HG03280 (cell line): ENCODE measurements around the gene RBMY1J.
"Not testable (repeated sequence)": the region's sequence is repeated elsewhere in the genome, so short reads cannot be mapped to it uniquely, and the experiment has no call there.

Source experiments
- ATAC-seq: cut with Tn5 transposase; IDR thresholded peaks from one replicate; pipeline ENCODE4 v1.9.1; 2021; ENCODE audit warnings: mild to moderate bottlenecking, moderate library complexity; ENCODE audit not compliant: unreplicated experiment

The RBMY1J gene

DNA sequence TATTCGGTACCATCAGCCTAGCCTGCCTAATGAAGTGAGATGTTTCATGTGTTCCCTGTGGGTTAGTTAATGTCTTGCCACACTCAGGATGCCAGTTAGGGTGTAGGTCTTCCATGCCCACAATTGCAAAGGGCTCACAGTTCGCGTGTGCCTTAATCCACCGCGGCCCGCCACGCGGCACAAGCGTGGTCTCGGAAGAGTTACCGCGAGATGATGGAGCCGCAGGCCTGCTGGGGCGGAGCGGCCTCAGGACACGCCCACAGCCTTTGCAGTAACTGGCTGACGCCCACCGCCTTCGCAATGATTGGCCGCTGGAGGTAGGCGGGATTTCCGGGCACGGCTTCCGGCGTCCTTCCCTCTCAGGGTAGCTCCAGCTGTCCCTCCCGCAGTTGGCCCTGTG, at the start of gene RBMY1J:
RBMY1J (plus strand) TSS at position 301 of the 400 bp plus-strand sequence. CDS start 2,038 bp downstream, outside the sequence.
- ATAC-seq = not testable (repeated sequence)

DNA sequence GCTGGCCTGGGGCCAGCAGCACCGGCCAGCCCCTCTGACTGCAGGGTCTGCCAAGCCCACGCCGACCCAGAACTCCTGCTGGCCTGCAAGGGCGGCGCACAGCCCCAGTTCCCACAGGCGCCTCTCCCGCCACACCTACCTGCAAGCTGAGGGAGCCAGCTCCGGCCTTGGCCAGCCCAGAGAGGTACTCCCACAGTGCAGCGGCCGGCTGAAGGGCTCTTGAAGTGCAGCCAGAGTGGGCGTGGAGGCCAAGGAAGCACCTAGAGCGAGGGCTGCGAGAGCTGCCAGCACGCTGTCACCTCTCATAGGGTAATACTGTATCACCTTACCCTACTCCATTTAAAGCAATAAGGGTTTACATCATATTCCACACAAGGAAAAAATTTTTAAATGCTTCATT, 35.8 kb upstream of the RBMY1J start:
- ATAC-seq = no peak

DNA sequence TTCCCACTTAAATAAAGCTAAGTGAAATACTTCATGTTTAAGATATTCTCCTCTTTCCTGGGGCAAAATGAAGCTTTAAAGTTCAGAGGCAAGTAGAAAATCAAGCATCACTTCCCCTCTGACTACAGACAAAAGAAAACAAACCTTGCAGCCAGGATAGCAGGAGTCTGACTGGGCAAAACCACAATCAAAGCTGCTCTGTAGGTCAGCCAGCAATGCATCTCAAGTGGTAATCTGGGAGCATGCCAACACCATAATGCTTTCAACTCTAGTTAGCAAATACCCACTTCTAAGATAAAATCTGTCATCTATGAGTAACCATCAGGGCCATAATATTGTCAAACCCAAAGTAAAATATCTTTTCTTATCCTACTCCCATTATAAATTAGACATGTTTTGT, 32.6 kb upstream of the RBMY1J start:
- ATAC-seq = no peak

DNA sequence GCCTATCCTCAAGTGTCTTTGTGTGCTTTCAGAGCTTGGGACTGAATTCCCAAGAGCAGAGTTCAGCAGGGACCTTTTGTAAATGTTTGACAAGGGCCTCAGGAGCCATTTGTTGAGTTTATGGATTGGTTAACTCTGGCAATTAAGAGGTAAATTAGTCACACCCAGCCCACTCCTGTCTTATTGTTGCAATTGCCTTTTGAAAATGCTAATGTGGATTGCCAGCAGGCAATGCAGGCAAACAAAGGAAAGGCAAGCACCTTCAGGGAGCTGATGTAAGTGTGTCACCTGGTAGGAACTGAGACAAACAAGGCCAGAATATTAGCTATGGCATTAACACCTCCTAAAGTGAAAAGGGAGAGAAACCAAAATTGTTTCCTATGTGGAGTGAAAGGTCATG, 29.7 kb upstream of the RBMY1J start:
- ATAC-seq = no peak

DNA sequence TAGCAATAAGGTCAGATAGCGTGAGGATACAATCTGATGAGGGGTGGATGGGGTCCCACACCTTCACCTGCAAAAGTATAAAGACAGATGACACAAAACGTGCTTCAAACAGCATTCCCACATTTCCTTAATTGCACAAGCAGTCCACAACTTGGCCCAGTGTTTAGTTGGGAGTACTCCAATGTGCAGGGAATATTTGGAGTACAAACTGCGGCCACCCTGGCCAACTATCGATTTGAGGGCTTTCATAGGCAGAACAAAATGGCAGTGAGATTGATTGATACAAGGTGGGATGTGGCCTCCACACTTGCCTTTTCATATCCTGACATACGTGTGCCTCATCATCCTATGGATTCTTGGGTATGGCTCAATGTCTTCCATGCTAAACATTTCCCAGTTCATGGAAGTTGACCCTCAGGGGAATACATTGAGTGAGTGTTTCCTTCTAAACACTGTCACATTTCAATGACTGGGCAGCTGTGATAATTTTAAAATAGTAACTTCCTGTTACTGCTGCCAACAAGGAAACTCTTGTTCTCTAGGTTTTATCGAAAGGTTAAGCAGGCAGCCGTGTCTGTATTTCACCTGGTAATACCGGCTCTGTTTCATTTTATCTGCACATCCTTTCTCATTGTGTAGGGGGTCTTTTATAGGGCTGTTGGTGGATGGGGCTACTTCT, 41.6 kb downstream of the RBMY1J start:
- not testable (repeated sequence) for ATAC-seq

DNA sequence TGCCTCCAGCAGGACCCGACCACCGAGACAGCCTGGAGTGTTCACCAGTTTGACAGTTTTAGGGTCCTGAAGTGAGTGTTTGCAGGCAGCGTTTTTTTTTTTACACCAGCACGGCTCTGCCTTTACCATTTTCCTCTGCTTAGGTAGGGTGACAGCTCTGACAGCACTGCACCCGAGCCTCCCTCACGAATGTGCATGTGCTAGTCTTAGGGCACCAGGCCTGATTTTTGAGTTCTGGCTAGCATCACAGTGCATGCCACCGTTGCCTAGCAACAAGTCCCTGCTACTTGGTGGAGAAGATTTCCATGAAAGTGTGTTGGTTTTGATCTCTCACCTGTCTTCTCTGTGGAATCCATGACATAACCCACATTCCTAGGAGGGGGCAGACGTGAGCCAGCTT, 52.3 kb downstream of the RBMY1J start:
- not testable (repeated sequence) for ATAC-seq

DNA sequence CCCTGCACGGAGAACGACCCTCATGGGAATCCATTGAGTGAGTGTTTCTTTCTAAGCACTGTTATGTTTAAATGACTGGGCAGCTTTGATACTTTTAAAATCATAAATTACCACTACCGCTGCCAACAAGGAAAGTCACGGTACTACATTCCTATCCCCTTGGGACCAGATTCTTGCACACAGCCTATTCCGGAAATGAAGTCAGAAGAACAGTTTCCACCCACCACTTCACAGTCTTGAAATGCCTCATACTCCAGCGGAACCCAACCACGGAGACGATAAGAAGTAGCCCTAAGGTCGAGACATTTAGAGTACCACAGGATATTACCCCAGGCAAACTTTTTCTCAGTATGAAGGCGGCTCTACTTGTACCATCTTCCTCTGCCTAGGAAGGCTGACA, 58.8 kb downstream of the RBMY1J start:
- ATAC-seq = not testable (repeated sequence)
